Erythroblast (primary cell): ENCODE data around the gene PPME1.

Source experiments
- GATA1 ChIP-seq: IDR thresholded peaks from 2 replicates; pipeline ENCODE4 v1.6.1; 2011; ENCODE audit warnings: low read depth, mild to moderate bottlenecking, control low read depth, low read length, moderate library complexity
- POLR2A ChIP-seq: IDR thresholded peaks from 2 replicates; pipeline ENCODE4 v1.6.1; 2011; ENCODE audit warnings: mild to moderate bottlenecking, low read length

- TF ChIP-seq POLR2A (no peak), GATA1 (no peak)
Observed at GRCh38 chr11:74153224-74153623, 17.9 kb upstream of the PPME1 start.
